Measurements from ENCODE around the gene ZBTB37.

GRCh38 chr1:173853074-173853473, 15.1 kb upstream of the ZBTB37 start:
- TF ChIP-seq CTCF (IDR thresholded peaks at IDR 0.05) (no peak), POLR2A (IDR thresholded peaks at IDR 0.05) (no peak)
